ENCODE measurements around the gene NARS2.

Gene NARS2

DNA sequence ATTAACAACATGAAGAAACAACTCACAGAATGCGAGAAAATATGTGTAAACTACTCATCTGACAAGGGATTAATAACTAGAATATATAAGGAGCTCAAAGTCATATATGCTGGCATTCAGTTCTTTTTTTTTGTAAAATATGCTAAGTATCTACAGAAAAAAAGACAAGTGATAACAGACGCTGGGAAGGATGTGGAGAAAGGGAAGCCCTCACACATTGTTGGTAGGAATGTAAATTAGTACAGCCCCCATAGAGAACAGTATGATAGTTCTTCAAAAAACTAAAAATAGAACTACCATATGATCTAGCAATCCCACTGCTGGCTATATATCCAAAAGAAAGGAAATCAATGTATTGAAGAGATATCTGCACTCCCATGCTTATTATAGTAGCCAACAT lies 170.9 kb downstream of the NARS2 start:
- FAIRE-seq = no peak

DNA sequence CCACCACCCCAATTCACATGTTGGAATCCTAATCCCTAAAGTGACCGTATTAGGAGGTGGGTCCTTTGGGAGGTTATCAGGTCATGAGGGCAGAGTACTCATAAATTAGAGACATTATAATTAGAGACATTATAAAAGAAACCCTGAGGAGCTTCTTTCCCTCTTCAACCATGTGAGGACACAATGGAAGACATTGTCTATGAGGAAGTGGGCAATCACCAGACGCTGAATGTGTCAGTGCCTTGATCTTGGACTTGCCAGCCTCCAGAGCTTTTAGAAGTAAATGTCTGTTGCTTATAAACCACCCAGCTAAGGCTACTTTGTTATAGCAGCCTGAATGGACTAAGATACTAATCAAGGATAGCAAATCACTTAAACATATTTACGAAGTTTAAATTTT lies 171.8 kb downstream of the NARS2 start:
- FAIRE-seq = no peak

DNA sequence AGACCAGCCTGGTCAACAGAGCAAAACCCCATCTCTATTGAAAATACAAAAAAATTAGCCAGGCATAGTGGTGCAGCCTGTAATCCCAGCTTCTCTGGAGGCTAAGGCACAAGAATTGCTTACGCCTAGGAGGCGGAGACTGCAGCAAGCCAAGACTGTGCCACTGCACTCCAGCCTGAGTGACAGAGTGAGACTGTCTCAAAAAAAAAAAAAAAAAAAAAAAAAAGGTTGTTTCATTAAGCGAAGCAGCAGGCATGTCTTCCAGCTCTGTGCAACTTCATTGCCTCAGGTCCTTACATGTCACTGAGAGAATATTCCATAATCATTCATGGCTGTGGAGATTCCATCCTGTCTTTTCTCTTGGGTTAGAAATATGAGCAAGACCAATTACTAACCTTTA lies 174.0 kb downstream of the NARS2 start:
- no peak for FAIRE-seq

DNA sequence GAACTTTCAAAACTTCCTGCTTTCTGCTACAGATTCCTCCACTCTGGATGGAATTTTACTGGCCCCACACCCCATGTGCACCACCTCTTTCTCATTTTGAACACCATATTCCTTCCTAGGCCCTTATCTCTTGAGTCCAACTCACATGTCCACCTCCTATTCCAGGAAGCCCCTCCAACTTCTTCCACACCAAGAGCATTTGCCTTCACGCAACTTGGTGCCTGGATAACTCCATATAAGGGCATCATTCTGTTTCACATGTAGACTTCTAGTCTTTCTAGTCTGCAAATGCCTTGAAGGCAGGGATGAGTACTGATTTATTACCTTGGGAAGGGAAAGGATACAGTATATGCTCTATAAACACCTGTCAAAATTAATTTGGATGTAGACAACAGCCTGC lies 174.5 kb downstream of the NARS2 start:
- no peak for FAIRE-seq

GRCh38 chr11:78399136-78399535 lies 175.5 kb downstream of the NARS2 start:
- FAIRE-seq = no peak

GRCh38 chr11:78398715-78399114 lies 175.9 kb downstream of the NARS2 start:
- no peak for FAIRE-seq

- FAIRE-seq = no peak
These were observed 177.3 kb downstream of the NARS2 start for GRCh38 chr11:78397398-78397797.

DNA sequence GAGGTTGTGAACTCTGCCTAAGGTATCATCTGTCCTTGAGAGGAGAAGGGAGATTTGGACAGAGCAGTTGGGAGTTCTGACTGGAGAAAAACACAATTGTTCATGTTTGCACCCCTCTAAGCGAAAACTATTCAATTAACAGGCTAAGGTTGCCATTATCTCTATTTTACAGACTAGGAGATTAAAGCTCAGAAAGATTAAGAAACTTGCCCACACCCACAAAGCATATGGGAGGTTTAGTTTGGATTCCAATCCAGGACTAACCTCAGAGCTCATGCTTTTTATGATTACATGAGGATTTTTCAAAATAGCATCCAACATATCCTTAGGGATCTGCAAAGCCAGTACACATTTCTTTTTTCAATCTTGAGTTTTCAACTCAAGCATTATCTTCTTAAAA lies 179.1 kb downstream of the NARS2 start:
- FAIRE-seq = no peak

GRCh38 chr11:78392854-78393253 lies 181.8 kb downstream of the NARS2 start:
- FAIRE-seq = no peak

GRCh38 chr11:78391424-78391823 lies 183.2 kb downstream of the NARS2 start:
- no peak for FAIRE-seq

GRCh38 chr11:78390809-78391208 lies 183.9 kb downstream of the NARS2 start:
- no peak for FAIRE-seq

DNA sequence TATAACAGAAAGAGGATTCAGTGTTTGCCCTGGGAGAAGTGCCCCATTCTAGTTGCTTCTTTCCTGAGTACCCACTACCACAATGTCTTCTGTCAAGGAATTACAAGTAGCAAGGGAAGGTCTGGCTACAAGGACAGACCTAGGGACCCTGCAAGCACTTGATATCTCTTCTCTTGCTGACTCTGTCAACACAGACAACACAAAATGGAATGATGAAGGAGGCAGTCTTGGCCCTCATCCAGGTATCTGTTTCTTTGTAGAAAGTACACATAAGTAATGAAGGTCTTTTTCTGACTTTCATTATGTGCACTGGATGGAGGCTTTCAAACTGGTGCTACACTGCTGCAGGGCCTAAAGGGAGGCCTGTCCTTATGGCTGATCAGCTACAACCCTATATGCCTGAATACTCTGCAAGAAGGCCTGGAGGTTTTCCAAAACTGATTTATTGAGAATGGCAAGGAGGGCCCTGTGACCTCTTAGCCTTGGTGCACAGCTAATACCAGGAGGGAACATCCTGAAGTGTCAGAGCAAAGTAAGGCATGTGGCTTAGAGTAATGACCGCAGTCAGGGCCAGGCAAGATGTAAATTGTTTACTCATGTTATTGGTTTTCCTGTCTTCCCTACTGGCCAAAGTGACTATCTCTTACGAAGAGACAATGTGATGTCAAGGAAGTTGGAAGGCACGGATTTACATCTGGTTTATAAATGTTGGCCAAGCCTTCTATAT lies 188.3 kb downstream of the NARS2 start:
- FAIRE-seq = no peak
